ENCODE data around the gene MAP3K5. TPM values are rescaled to one million over a fixed set of nuclear protein-coding genes. Genes with fewer than 3 reads are reported as not detected.
A peak's percentile ranks its signal among the peaks of the same experiment; 100 is the strongest.

Gene MAP3K5
- total RNA-seq, 1 donor from 2014 or later: 0.02 TPM

DNA sequence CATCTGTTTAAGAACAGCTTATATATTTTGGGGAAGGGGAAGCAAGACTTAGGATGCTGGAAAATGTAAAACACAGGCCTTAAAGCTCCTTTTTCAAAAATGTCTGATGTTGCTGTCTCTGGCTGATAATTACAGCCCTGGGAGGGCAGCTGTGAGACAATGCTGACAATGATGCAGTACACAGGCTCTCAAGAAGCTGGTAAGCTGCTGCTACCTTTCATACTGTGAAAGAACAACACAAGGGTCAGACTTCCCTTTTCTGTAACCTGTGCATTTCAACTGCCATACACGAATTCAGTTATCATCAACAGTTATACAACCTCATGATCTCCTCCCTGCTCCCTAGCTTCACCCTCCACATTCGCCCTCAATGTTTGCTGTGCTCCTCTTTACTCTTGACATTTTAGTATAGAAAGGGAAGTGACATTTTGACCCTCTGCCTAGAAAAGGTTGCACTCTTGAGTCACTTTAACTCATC lies 267.3 kb downstream of the MAP3K5 start:
- peaks cover 4% of the 10 kb centered on the region for H3K79me2 ChIP-seq (ENCODE audit: low read depth)
- no peaks in the 10 kb centered on the region for H3K27me3 ChIP-seq
- Mint-ChIP-seq H3K36me3 (no peaks in the 10 kb centered on the region), H3K4me3 (no peak overlapping the region), H3K4me1 (peaks cover 41% of the 10 kb centered on the region), H3K27me3 (ENCODE audit: insufficient read depth, low read depth) (no peaks in the 10 kb centered on the region), H3K27ac (peak overlapping the region; percentile 2), H3K9me3 (no peaks in the 10 kb centered on the region)
- no peak for TF ChIP-seq EZH2phosphoT487 (IDR thresholded peaks at IDR 0.05)
- peak overlapping the region; percentile 60 for H3K4me2 ChIP-seq
- no peaks in the 10 kb centered on the region for H3K36me3 ChIP-seq
- peak; percentile 66 for DNase-seq (ENCODE audit: low spot score)
- peak overlapping the region; percentile 14 for H2AFZ ChIP-seq (replicated peaks)
- H3K4me1 ChIP-seq: peaks cover 43% of the 10 kb centered on the region
- no peak overlapping the region for H3K4me3 ChIP-seq
- H3K9me3 ChIP-seq (ENCODE audit: low read depth): no peaks in the 10 kb centered on the region
- H3K27ac ChIP-seq: peak overlapping the region; percentile 31
- H3K9ac ChIP-seq: no peak overlapping the region
- peaks cover 18% of the 10 kb centered on the region for H3F3A ChIP-seq (ENCODE audit: low read depth)
- H4K20me1 ChIP-seq (ENCODE audit: low read depth): no peaks in the 10 kb centered on the region

DNA sequence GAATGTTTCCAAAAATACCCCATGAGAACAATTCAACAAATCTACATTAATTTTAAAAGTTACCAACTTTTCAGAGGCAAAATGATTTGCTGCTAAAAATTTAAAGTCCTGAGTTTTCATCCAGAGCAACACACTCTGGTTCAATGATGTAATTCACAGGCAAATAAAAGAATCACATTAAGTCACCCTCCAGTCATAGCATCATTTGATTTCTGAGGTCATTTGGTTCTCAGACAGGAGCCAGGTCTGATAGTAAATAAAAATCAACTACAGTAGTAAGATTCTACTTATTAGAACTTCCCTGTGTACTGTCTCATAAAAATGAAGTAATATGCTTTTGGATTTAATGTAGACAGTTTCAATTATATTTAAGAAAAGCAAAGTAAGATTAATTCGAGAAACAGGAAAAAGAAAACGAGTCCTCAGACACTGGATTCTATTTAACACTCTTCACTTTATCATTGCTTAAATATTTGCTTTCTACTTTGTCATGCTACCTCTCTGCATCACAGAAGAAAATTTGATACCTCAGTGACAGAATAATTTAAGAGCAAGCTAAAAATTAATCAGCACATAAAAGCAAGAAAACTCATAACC lies 267.8 kb downstream of the MAP3K5 start:
- Histone ChIP-seq H3K9me3 (ENCODE audit: low read depth) (no peaks in the 10 kb centered on the region), H3K27me3 (no peaks in the 10 kb centered on the region), H4K20me1 (ENCODE audit: low read depth) (no peaks in the 10 kb centered on the region), H3K27ac (peak overlapping the region; percentile 31), H3F3A (ENCODE audit: low read depth) (peaks cover 18% of the 10 kb centered on the region), H3K36me3 (no peaks in the 10 kb centered on the region), H3K9ac (no peak overlapping the region), H3K4me1 (peaks cover 43% of the 10 kb centered on the region), H3K4me2 (peak overlapping the region; percentile 60), H3K79me2 (ENCODE audit: low read depth) (peaks cover 4% of the 10 kb centered on the region), H2AFZ (replicated peaks) (no peak overlapping the region), H3K4me3 (no peak overlapping the region)
- no peak for TF ChIP-seq EZH2 (IDR thresholded peaks at IDR 0.05)
- no peak for TF ChIP-seq CTCF (IDR thresholded peaks at IDR 0.05)
- no peak for TF ChIP-seq EZH2phosphoT487 (IDR thresholded peaks at IDR 0.05)
- no peaks in the 10 kb centered on the region for H3K36me3 Mint-ChIP-seq
- no peak overlapping the region for H3K4me3 Mint-ChIP-seq
- H3K4me1 Mint-ChIP-seq: peaks cover 41% of the 10 kb centered on the region
- H3K27me3 Mint-ChIP-seq (ENCODE audit: insufficient read depth, low read depth): no peaks in the 10 kb centered on the region
- DNase-seq (ENCODE audit: low spot score): no peak
- H3K9me3 Mint-ChIP-seq: no peaks in the 10 kb centered on the region
- no peak overlapping the region for H3K27ac Mint-ChIP-seq

DNA sequence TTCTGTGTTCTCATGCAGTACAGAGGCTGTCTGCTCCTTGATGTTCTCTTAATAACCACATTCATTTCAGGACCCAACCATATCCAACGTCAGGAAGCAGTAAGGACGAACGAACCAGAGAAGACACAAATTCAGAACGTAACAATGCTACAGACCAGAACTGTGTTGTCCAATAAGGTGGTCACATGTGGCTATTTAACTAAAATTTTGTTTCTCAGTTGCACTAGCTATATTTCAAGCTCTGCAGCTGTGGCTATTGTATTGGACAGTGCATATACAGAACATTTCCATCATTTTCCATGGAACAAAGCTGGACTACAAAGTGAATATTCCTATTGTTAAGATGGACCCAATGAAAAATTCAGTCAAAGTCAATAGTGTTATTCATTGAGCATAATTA lies 269.1 kb downstream of the MAP3K5 start:
- Mint-ChIP-seq H3K36me3 (no peaks in the 10 kb centered on the region), H3K4me1 (peaks cover 38% of the 10 kb centered on the region), H3K27me3 (ENCODE audit: insufficient read depth, low read depth) (no peaks in the 10 kb centered on the region), H3K27ac (no peak overlapping the region), H3K4me3 (no peak overlapping the region), H3K9me3 (no peaks in the 10 kb centered on the region)
- no peaks in the 10 kb centered on the region for H3K27me3 ChIP-seq
- TF ChIP-seq EZH2phosphoT487 (IDR thresholded peaks at IDR 0.05) (no peak), CTCF (IDR thresholded peaks at IDR 0.05) (no peak), EZH2 (IDR thresholded peaks at IDR 0.05) (no peak)
- no peak overlapping the region for H3K4me2 ChIP-seq
- H3K9me3 ChIP-seq (ENCODE audit: low read depth): no peaks in the 10 kb centered on the region
- H3K4me1 ChIP-seq: peaks cover 41% of the 10 kb centered on the region
- DNase-seq (ENCODE audit: low spot score): no peak
- no peaks in the 10 kb centered on the region for H4K20me1 ChIP-seq (ENCODE audit: low read depth)
- H3K9ac ChIP-seq: no peak overlapping the region
- H2AFZ ChIP-seq (replicated peaks): no peak overlapping the region
- H3K4me3 ChIP-seq: no peak overlapping the region
- H3K79me2 ChIP-seq (ENCODE audit: low read depth): peaks cover 4% of the 10 kb centered on the region
- H3F3A ChIP-seq (ENCODE audit: low read depth): peaks cover 18% of the 10 kb centered on the region
- no peak overlapping the region for H3K27ac ChIP-seq
- no peaks in the 10 kb centered on the region for H3K36me3 ChIP-seq

GRCh38 chr6:136522636-136523035 lies 269.6 kb downstream of the MAP3K5 start:
- no peaks in the 10 kb centered on the region for H3K27me3 ChIP-seq
- H3K9ac ChIP-seq: no peak overlapping the region
- no peak for DNase-seq (ENCODE audit: low spot score)
- Mint-ChIP-seq H3K27me3 (ENCODE audit: insufficient read depth, low read depth) (no peaks in the 10 kb centered on the region), H3K36me3 (no peaks in the 10 kb centered on the region), H3K4me3 (no peak overlapping the region), H3K9me3 (no peaks in the 10 kb centered on the region), H3K4me1 (peaks cover 34% of the 10 kb centered on the region), H3K27ac (no peak overlapping the region)
- H3K4me3 ChIP-seq: no peak overlapping the region
- H3K79me2 ChIP-seq (ENCODE audit: low read depth): peaks cover 4% of the 10 kb centered on the region
- no peaks in the 10 kb centered on the region for H3K9me3 ChIP-seq (ENCODE audit: low read depth)
- H2AFZ ChIP-seq (replicated peaks): no peak overlapping the region
- H3K36me3 ChIP-seq: no peaks in the 10 kb centered on the region
- H4K20me1 ChIP-seq (ENCODE audit: low read depth): no peaks in the 10 kb centered on the region
- no peak overlapping the region for H3K27ac ChIP-seq
- H3K4me2 ChIP-seq: no peak overlapping the region
- peaks cover 18% of the 10 kb centered on the region for H3F3A ChIP-seq (ENCODE audit: low read depth)
- H3K4me1 ChIP-seq: peaks cover 35% of the 10 kb centered on the region
- TF ChIP-seq EZH2 (IDR thresholded peaks at IDR 0.05) (no peak), CTCF (IDR thresholded peaks at IDR 0.05) (no peak), EZH2phosphoT487 (IDR thresholded peaks at IDR 0.05) (no peak)
